Hematopoietic multipotent progenitor cell treated with erythropoietin and hydrocortisone succinate and interleukin-3 and kit ligand, for 15 days (in vitro differentiated cells): Measurements from ENCODE around the gene PLOD3.

Source experiments
- DNase-seq: peaks from one replicate; pipeline ENCODE4 v3.0.0-alpha.2; 2015; ENCODE audit warnings: low spot score

The PLOD3 gene

GRCh38 chr7:101180130-101180755, 37.1 kb downstream of the PLOD3 start, which contains the start of gene NAT16:
TSS of gene NAT16 (minus strand) at chr7:101180293. CDS start at chr7:101174807, 5,486 bp downstream.
- DNase-seq: no peak

GRCh38 chr7:101179713-101180112, 37.7 kb downstream of the PLOD3 start:
- DNase-seq: no peak

- DNase-seq: no peak
Observed at GRCh38 chr7:101179117-101179516, 38.3 kb downstream of the PLOD3 start.

GRCh38 chr7:101177644-101178043, 39.7 kb downstream of the PLOD3 start:
- no peak for DNase-seq

GRCh38 chr7:101175664-101176063, 41.7 kb downstream of the PLOD3 start:
- no peak for DNase-seq

GRCh38 chr7:101174322-101174854, 43.0 kb downstream of the PLOD3 start:
- DNase-seq: no peak

- DNase-seq: peak; percentile 50
Observed at GRCh38 chr7:101173752-101174244, 43.6 kb downstream of the PLOD3 start.

- DNase-seq: peak; percentile 56
Observed at GRCh38 chr7:101172854-101173751, 44.3 kb downstream of the PLOD3 start.

- no peak for DNase-seq
Observed at GRCh38 chr7:101172005-101172853, 45.2 kb downstream of the PLOD3 start.

- DNase-seq: no peak
Observed at GRCh38 chr7:101171442-101171837, 45.9 kb downstream of the PLOD3 start.

- DNase-seq: no peak
Observed at GRCh38 chr7:101170617-101171441, 46.6 kb downstream of the PLOD3 start.

- peak; percentile 72 for DNase-seq
Observed at GRCh38 chr7:101169838-101170551, 47.4 kb downstream of the PLOD3 start.

- DNase-seq: no peak
Observed at GRCh38 chr7:101169110-101169837, 48.1 kb downstream of the PLOD3 start.

GRCh38 chr7:101168412-101169049, 48.9 kb downstream of the PLOD3 start:
- no peak for DNase-seq

GRCh38 chr7:101167645-101168411, 49.6 kb downstream of the PLOD3 start:
- no peak for DNase-seq

GRCh38 chr7:101166909-101167644, 50.3 kb downstream of the PLOD3 start:
- no peak for DNase-seq

GRCh38 chr7:101166648-101166908, 50.8 kb downstream of the PLOD3 start:
- DNase-seq: no peak
